ENCODE measurements around the gene PNPLA6.

PNPLA6 gene

DNA sequence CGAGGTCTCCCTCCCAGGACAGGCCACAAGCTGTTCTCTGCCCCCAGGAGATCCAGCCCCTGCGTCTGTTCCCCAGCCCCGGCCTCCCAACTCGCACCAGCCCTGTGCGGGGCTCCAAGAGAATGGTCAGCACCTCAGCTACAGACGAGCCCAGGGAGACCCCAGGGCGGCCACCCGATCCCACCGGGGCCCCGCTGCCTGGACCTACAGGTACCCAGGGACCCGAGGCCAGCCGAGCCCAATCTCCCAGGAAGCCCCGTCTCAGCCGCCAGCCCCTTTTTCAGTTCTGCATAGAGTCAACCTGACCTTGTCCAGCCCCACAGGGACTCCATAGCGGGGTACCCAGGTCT lies 5.9 kb downstream of the PNPLA6 start:
- TF ChIP-seq MAX (IDR thresholded peaks at IDR 0.05; ENCODE audit: low read depth, low read length): no peak
- no peak for DNase-seq (ENCODE audit: low read depth)
- H3K4me3 ChIP-seq (ENCODE audit: low read depth, low read length): no peak overlapping the region

- no peak for DNase-seq (ENCODE audit: low read depth)
- TF ChIP-seq MYC (IDR thresholded peaks at IDR 0.05; ENCODE audit: low read depth, low read length) (no peak), POLR2A (IDR thresholded peaks at IDR 0.05; ENCODE audit: extremely low read depth, insufficient read length) (no peak)
- TF ChIP-seq, protein P1, sequence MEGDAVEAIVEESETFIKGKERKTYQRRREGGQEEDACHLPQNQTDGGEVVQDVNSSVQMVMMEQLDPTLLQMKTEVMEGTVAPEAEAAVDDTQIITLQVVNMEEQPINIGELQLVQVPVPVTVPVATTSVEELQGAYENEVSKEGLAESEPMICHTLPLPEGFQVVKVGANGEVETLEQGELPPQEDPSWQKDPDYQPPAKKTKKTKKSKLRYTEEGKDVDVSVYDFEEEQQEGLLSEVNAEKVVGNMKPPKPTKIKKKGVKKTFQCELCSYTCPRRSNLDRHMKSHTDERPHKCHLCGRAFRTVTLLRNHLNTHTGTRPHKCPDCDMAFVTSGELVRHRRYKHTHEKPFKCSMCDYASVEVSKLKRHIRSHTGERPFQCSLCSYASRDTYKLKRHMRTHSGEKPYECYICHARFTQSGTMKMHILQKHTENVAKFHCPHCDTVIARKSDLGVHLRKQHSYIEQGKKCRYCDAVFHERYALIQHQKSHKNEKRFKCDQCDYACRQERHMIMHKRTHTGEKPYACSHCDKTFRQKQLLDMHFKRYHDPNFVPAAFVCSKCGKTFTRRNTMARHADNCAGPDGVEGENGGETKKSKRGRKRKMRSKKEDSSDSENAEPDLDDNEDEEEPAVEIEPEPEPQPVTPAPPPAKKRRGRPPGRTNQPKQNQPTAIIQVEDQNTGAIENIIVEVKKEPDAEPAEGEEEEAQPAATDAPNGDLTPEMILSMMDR (IDR thresholded peaks at IDR 0.05; ENCODE audit: low read depth, low read length): no peak
- H3K4me3 ChIP-seq (ENCODE audit: low read depth, low read length): no peak overlapping the region
These were observed 6.4 kb downstream of the PNPLA6 start for GRCh38 chr19:7541828-7542443.

DNA sequence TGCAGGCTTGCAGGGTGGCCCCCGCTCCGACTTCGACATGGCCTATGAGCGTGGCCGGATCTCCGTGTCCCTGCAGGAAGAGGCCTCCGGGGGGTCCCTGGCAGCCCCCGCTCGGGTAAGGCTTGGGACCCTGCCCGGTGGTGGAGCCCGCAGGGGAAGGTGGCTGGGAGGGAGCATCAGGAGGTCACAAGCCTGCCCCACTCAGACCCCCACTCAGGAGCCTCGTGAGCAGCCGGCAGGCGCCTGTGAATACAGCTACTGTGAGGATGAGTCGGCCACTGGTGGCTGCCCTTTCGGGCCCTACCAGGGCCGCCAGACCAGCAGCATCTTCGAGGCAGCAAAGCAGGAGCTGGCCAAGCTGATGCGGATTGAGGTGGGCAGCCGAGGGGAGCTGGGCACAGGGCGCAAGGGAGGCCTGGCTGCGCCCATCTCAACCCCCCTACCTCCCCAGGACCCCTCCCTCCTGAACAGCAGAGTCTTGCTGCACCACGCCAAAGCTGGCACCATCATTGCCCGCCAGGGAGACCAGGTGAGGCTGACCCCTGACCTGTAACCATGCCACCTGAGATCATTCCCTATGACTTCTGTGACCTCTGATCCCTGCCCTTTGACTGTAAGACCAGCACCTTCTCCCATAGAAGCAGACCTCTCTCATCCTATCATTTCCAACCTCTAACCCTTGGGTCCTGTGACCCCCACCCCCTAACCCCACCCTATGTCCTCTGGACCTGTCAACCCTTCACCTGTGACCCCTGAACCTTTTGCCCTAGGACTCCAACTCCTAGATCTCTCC lies 7.2 kb downstream of the PNPLA6 start:
- no peak overlapping the region for H3K4me3 ChIP-seq (ENCODE audit: low read depth, low read length)
- TF ChIP-seq MAX (IDR thresholded peaks at IDR 0.05; ENCODE audit: low read depth, low read length) (no peak), MYC (IDR thresholded peaks at IDR 0.05; ENCODE audit: low read depth, low read length) (no peak), POLR2A (IDR thresholded peaks at IDR 0.05; ENCODE audit: extremely low read depth, insufficient read length) (no peak)
- TF ChIP-seq, protein P1 (IDR thresholded peaks at IDR 0.05; ENCODE audit: low read depth, low read length): no peak
- no peak for DNase-seq (ENCODE audit: low read depth)

GRCh38 chr19:7544626-7545025 lies 9.1 kb downstream of the PNPLA6 start:
- TF ChIP-seq MYC (IDR thresholded peaks at IDR 0.05; ENCODE audit: low read depth, low read length): no peak
- peak; percentile 70 for DNase-seq (ENCODE audit: low read depth)

DNA sequence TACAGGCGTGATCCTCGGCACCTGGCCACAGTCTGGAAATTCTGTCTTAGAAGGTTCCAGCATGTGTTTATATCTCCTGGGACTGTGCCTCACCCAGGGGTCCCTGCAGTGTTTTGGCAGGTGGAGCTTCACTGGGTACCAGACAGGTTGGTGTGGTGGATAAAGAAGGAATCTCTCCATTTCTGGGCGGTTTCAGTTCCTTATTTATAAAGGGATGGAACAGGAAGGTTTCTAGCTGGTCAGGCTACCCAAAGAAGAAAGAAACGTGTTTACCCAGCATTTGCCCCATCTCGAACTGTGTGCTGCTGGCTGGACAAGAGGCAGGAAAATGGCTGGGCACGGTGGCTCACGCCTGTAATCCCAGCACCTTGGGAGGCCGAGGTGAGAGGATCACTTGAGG lies 9.8 kb downstream of the PNPLA6 start:
- no peak for TF ChIP-seq MAX (IDR thresholded peaks at IDR 0.05; ENCODE audit: low read depth, low read length)
- no peak for TF ChIP-seq POLR2A (IDR thresholded peaks at IDR 0.05; ENCODE audit: extremely low read depth, insufficient read length)
- TF ChIP-seq, protein P1 (IDR thresholded peaks at IDR 0.05; ENCODE audit: low read depth, low read length): no peak
- no peak for TF ChIP-seq MYC (IDR thresholded peaks at IDR 0.05; ENCODE audit: low read depth, low read length)
- no peak for DNase-seq (ENCODE audit: low read depth)
- no peak overlapping the region for H3K4me3 ChIP-seq (ENCODE audit: low read depth, low read length)

More at GRCh38 chr19:7544626-7545025, 9.1 kb downstream of the PNPLA6 start:
- H3K4me3 ChIP-seq (ENCODE audit: low read depth, low read length): no peak overlapping the region

- no peak overlapping the region for H3K4me3 ChIP-seq (ENCODE audit: low read depth, low read length)
- peak; percentile 76 for DNase-seq (ENCODE audit: low read depth)
- TF ChIP-seq, protein P1 (IDR thresholded peaks at IDR 0.05; ENCODE audit: low read depth, low read length): no peak
- TF ChIP-seq MAX (IDR thresholded peaks at IDR 0.05; ENCODE audit: low read depth, low read length) (no peak), MYC (IDR thresholded peaks at IDR 0.05; ENCODE audit: low read depth, low read length) (no peak), POLR2A (IDR thresholded peaks at IDR 0.05; ENCODE audit: extremely low read depth, insufficient read length) (no peak)
These were observed 10.4 kb downstream of the PNPLA6 start for GRCh38 chr19:7545904-7546303.

DNA sequence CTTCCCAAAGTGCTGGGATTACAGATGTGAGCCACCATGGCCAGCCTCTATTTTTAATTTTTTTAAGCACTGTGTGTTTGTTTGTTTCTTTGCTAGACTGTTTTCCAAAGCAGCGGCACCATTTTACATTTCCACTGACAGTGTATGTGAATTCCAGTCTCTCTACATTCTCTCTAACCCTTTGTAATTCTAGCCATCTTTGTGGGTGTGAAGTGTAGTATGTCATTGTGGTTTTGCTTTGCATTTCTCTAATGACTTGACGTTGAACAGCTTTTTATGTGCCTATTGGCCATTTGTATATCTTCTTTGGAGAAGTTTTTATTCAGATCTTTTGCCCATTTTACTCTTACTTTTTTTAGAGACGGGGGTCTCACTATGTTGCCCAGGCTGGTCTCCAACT lies 11.6 kb downstream of the PNPLA6 start:
- TF ChIP-seq MYC (IDR thresholded peaks at IDR 0.05; ENCODE audit: low read depth, low read length) (no peak), MAX (IDR thresholded peaks at IDR 0.05; ENCODE audit: low read depth, low read length) (no peak), POLR2A (IDR thresholded peaks at IDR 0.05; ENCODE audit: extremely low read depth, insufficient read length) (no peak)
- TF ChIP-seq, protein P1 (IDR thresholded peaks at IDR 0.05; ENCODE audit: low read depth, low read length): no peak

More for the DNA sequence above, 11.6 kb downstream of the PNPLA6 start:
- DNase-seq (ENCODE audit: low read depth): no peak
- H3K4me3 ChIP-seq (ENCODE audit: low read depth, low read length): no peak overlapping the region
